MV-4-11 (cell line): Measurements from ENCODE around the gene PHF2.

Experiments used
- DNase-seq: peaks from one replicate; lab custom pipeline; 2025; lab: John Stamatoyannopoulos, UW

Gene PHF2

DNA sequence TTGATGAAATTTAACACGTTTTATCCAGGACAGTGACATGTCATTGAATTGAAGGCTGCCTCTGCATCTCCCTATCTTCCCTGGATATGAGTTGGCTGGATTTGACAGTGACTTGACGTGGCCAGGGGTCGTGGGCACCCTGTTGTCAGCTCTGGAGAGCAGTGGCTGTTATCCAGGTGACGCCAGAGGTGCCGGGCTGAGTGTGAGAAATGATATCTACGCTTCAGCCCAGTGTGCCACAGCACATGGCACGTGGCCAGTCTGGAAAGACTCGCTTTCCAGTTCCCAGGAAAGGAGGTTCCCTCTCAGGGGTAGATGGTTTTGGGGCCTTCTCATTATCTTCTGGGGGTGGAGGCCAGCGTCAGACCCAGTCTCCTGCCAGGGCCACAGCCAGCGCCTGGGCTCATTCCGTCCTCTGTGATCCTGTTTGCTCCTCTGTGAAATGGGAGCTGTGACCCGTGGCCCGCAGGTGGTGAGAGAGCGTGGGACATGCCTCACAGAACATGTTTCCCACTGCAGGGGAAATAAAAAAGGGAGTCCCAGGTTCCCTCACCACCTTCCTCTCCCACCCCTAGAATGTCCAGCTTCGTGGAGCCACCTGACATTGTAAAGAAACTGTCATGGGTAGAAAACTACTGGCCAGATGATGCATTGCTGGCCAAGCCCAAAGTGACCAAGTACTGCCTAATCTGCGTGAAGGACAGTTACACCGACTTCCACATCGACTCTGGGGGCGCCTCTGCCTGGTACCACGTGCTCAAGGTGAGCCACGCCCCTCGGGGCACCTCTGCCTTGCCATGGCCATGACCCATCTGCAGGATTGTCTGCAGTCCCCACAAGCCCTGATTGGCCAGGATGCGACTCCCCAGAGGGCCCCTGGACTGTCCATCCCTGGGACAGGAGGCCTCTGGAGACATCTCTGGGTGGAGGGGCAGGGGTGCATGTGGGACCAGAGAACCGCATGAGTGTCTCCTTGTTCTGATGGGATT is 76.5 kb downstream of the PHF2 start:
- no peak for DNase-seq

GRCh38 chr9:93653760-93654159 is 77.4 kb downstream of the PHF2 start:
- DNase-seq = no peak

GRCh38 chr9:93654351-93654961 is 78.1 kb downstream of the PHF2 start:
- no peak for DNase-seq

GRCh38 chr9:93655621-93656425 is 79.4 kb downstream of the PHF2 start:
- DNase-seq = no peak

- no peak for DNase-seq
These were observed 80.2 kb downstream of the PHF2 start for GRCh38 chr9:93656426-93657239.

DNA sequence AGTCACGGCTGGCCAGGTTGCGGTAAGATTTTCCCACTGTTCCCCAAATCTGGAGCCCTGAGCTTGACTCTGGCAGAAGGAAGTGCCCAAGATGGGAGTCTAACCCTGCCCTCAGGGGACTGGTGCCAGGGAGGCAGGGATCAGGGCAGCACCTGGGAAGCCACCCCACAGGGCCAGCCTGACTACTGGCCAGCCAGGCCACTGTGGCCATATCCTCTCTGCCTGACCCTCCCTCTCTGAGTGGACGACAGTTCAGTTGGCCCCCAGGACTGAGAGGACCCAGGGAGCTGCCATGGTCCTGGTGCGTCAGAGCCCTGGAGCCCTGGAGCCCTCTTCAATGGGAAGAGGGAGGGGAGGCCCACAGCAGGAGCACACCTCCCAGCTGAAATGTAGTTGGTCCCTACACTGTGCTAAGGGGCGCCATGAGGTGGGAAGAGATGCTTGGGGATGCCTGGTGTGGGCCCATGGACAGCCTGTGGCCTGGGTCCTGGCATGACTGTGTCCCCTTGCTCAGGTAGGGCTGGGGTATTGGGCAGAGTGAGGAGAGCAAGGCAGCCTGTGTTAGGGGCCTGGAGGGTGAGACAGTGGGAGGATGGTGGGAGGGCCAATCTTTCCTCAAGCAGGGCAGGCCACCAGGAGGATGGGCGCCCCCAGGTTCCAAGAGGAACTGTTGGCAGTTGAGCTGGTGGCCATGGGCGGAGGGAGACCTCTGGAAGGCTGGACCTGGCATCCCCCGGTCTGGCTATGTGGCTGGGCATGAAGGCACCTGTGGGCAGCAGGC is 81.1 kb downstream of the PHF2 start:
- DNase-seq = no peak

- no peak for DNase-seq
These were observed 82.0 kb downstream of the PHF2 start for GRCh38 chr9:93658184-93658925.

- DNase-seq = no peak
These were observed 82.9 kb downstream of the PHF2 start for GRCh38 chr9:93659044-93659836.

- DNase-seq = no peak
These were observed 83.4 kb downstream of the PHF2 start for GRCh38 chr9:93659837-93660177.

GRCh38 chr9:93660352-93661046 is 84.1 kb downstream of the PHF2 start:
- no peak for DNase-seq

GRCh38 chr9:93661591-93661990 is 85.2 kb downstream of the PHF2 start:
- DNase-seq = no peak

GRCh38 chr9:93662016-93662638 is 85.7 kb downstream of the PHF2 start:
- no peak for DNase-seq

DNA sequence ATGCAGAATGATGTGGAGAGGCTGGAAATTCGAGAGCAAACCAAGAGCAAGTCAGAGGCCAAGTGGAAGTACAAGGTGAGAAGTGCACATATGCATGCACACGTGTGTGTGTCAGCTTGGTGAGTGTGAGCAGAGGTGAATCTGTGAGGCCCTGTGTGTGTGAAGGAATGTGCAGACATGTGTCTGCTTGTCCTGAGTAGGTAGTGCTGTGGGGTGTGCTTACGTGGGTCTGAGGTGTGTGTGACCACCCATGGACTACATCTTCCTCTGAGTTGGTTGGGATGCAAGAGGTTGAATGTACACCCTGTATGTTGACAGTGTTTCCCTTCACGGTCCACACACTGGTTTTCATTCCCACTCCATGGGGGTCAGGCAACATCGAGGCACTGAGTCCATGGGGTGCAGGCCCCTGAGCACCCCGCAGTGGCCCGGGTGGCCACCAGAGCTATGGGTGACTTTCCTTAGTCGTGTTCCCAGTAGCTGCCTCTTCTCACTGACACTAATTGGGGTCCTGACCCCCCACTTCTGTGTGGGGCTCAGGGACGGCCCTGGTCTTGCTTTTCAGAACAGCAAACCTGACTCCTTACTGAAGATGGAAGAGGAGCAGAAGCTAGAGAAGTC is 86.7 kb downstream of the PHF2 start:
- no peak for DNase-seq

- DNase-seq = no peak
These were observed 87.6 kb downstream of the PHF2 start for GRCh38 chr9:93663877-93664548.

DNA sequence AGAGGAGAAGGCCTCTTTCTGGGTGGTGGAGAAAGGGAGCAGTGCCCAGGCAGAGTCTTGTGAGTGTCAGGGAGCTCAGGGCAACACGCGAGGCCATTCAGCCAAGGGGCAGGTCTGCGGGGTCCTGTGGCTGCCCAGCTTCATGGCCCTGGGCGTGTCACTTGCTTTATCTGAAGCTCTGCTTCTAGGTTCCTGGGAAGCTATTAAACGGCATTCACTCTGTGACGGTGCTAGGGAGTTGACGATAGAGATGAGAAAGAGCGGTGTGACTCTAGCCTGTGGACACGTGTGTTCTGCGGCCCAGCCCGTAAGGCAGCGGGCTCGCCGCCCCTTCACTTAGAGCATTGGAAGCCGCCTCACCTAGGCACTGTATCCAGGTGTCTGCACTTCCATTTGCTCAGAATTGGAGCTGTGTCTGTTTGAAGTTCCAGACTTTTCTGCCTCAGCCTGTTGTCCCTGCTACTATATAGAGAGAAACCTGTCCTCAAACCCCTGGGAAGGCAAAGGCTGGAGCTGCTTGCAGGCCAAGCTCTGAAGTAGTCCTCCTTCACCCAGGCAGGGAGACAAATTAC is 88.3 kb downstream of the PHF2 start:
- DNase-seq = no peak

DNA sequence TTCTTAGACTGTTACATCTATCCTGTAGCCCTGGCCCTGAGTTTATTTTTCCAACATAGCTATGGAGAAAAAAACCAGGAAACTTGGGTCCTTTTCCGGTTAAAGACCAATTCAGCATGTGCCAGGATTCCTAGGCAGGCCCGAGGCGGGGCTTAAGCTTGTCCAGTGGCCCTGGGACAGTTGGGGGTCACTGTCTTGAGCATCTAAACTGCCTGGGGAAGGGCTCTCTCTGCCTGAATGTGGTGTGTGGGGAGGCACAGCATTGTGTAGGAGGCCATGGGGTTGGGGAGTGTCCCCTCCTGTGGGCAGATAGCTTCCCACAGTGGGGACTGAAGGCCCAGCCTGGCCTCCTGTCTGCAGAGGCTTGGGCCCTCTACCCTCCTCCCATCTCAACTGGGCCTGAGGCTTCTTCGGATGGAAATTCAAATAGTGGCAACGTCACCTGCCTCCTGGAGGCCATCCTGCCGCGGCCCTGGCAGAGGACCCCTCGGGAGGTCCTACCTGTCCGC is 88.8 kb downstream of the PHF2 start:
- no peak for DNase-seq
